Measurements from ENCODE around the gene SELP.

The SELP gene

DNA sequence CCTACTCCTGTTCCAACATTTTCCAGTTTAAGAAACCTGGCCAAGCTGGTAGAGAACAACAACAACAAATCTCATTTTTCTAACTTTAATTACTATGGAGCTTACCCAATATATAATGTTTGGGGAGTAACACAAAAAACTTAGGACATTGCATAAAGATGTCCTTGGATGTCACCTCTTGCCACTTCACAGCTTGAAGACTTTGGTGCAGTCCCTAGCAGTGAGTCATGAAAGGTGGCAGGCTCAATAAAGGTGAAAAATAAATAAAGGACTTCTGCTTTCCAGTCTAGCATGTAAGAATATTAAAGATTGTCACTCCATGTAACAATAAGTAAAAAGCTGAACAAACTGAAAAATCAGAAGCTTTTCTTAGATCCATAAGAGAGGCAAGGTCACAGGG, 17.6 kb upstream of the SELP start:
- no peak for FAIRE-seq
- no peak for DNase-seq (ENCODE audit: insufficient read length, low spot score)

DNA sequence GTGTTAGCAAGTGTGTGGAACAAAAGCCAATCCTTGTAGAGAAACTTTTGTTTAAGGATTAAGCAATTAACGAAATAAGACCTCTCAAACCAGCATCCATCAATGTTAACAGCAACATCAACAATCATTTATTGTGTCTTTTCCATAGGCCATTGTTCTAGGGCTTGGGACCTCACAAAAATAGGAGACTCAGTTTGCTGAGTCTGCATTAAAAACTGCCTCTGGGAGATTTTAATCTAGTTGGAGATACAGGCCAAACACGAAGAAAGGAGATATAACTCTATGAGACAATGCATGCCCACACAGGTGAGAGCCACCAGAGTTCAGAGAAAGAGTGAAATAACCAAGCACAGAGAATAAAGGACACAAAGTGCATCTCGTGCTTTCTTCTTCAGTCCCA, 14.4 kb upstream of the SELP start:
- no peak for DNase-seq (ENCODE audit: insufficient read length, low spot score)
- no peak for FAIRE-seq
- no peak for TF ChIP-seq POLR2A (IDR thresholded peaks at IDR 0.05; ENCODE audit: low read depth, low read length)

More for the DNA sequence above, 17.6 kb upstream of the SELP start:
- no peak for TF ChIP-seq POLR2A (IDR thresholded peaks at IDR 0.05; ENCODE audit: low read depth, low read length)

DNA sequence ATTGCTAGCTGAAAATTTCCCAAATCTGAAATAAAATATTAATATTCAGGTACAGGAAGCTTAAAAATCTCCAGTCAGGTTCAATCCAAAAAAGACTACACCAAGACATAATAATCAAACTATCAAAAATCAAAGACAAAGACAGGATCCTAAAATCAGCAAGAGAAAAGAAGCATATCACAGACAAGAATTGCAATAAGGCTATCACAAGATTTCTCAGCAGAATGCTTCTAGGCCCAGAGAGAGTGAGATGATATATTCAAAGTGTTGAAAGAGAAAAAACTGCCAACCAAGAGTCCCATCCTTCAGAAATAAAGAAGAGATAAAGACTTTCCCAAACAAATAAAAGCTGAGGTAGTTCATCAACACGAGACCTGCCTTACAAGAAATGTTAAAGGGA, 5.0 kb upstream of the SELP start:
- DNase-seq (ENCODE audit: insufficient read length, low spot score) (no peak), FAIRE-seq (no peak)
- TF ChIP-seq POLR2A (IDR thresholded peaks at IDR 0.05; ENCODE audit: low read depth, low read length) = no peak

DNA sequence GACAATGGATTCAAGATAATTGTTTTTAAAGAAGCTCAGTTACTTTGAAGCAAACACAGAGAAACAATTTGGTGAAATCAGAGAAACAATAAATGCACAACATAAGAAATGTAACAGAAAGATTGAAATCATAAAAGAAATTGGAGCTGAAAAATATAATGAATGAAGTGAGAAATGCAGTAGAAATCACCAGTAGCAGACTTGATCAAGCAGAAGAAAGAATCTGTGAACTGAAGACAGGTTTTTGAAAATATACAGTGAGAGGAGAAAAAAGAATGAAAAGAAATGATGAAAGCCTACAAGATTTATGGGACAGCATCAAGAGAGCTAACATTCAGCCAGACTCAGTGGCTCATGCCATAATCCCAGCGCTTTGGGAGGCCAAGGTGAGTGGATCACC, 4.2 kb upstream of the SELP start:
- no peak for FAIRE-seq
- no peak for TF ChIP-seq POLR2A (IDR thresholded peaks at IDR 0.05; ENCODE audit: low read depth, low read length)

DNA sequence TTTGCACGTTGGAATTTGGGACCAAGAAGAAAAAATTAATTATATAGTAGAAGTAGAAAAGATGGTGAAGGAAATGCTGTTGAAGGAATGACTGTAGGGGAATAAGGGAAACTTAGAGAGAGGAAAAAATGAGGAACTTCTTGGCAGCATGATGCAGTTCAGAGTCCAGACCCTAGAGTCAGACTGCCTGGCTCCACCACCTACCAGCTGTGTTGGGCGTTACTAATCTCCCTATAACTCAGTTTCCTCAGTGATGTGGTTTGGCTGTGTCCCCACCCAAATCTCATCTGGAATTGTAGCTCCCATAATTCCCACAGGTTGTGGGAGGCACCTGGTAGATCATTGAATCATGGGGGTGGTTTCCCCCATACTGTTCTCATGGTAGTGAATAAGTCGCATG, 1.3 kb upstream of the SELP start:
- TF ChIP-seq POLR2A (IDR thresholded peaks at IDR 0.05; ENCODE audit: low read depth, low read length) = no peak
- DNase-seq (ENCODE audit: insufficient read length, low spot score) (no peak), FAIRE-seq (no peak)

More for the DNA sequence above, 4.2 kb upstream of the SELP start:
- no peak for DNase-seq (ENCODE audit: insufficient read length, low spot score)

DNA sequence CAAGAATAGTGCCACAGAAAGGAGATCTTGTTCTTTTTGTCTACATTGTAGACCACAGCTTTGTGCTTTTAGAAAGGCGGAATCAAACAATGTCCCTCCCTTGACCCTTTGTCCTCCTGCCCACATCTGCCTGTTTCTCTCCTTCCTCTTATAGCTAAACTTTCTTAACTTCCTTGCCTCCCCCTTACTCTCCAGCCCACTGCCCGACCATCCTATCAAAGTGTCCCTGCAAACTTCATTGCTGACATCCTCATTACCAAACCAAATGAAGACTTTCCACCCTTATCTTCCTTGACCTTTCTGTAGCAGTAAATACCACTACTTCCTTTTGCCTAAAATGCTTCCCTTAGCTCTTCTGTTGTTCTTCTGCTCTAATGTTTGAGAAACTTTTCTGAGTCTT, 5.0 kb downstream of the SELP start:
- DNase-seq (ENCODE audit: insufficient read length, low spot score) (no peak), FAIRE-seq (no peak)
- TF ChIP-seq POLR2A (IDR thresholded peaks at IDR 0.05; ENCODE audit: low read depth, low read length) = no peak

DNA sequence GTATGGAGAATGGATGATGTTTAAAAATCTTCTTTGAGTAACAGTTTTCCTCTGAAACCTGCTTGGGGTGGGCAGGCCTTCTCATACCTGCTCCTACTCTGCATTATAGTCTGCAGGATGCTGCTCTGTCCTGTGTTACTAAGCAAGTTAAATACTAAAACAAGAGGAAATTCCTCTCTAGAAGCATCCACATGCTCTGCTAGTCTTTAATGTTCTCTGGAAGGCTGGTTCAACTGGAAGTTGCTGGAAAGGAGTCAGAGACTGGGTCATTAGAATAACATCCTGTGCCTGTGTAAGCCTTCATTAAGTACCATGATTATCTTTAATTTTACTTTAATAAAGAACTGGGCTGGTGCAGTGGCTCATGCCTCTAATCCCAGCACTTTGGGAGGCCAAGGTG, 5.8 kb downstream of the SELP start:
- no peak for DNase-seq (ENCODE audit: insufficient read length, low spot score)
- FAIRE-seq = no peak
- no peak for TF ChIP-seq POLR2A (IDR thresholded peaks at IDR 0.05; ENCODE audit: low read depth, low read length)

DNA sequence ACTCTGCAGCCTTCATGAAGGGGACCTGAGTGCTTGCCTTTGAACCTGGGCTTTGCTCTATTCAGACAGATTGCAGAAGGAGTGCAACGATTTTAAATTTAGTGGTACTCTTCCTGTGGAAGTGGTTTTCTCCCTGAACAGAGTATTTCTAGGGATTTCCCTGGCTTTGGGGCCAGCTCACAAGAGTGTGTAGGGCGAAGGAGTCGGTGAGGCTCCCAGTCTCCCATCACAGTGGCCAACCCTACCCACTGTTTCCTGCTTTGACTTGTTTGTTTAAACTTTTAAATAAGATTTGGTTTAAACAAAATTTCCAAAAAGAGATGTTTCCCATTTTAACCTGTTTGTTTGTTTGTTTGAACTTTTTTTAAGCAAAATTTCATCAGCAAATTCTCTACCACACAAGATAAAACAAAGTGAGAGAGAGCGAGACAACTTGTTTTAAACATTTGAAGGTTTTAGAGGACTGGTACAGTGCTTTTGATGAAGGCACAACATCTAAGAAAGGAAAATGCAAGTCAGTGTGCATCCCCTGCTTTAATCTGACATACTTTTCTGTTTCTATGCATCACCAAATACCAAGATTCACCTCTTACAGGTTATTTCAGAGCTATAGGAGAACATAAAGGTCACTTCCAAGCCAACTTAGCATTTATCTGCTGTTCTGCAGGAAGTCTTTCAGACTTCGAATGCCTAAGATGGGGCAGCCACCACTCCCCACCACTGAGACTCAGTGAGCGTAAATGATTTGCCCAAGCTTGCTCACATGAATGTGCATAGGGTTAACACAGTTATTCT, 6.6 kb downstream of the SELP start:
- DNase-seq (ENCODE audit: insufficient read length, low spot score) (no peak), FAIRE-seq (no peak)
- no peak for TF ChIP-seq POLR2A (IDR thresholded peaks at IDR 0.05; ENCODE audit: low read depth, low read length)

DNA sequence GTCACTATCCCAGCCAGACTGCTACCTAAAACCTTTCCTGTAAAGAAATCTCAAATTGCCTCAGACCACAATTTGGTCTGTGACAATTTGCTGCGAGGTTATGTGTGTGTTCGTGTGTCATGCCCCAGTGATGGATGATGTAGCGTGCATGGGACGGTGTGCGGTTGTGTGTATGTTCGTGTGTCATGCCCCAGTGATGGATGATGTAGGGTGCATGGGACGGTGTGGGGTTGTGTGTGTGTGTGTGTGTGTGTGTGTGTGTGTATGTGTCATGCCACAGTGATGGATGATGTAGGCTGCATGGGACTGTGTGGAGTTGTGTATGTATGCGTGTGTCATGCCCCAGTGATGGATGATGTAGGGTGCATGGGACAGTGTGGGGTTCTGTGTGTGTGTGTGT, 9.4 kb downstream of the SELP start:
- no peak for TF ChIP-seq POLR2A (IDR thresholded peaks at IDR 0.05; ENCODE audit: low read depth, low read length)
- DNase-seq (ENCODE audit: insufficient read length, low spot score) (no peak), FAIRE-seq (no peak)

DNA sequence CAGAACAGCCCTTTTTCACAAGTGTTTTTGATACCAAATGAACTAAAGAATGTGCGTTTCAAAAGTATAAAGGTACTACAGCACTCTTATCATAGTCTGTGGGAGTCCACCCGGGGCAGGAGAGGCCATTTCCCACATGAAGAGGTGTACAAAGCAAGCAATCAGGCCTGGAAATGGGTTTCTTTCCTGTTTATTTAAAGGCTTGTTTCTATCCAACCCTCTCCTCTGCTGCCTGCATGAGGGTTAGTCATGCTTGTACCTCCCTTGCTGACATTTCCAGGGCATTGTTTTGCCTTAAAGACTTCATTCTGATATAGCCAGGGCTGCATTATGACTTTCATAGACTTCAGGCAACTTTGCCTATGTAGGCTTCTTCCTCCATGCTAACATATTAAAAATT, 11.6 kb downstream of the SELP start:
- TF ChIP-seq POLR2A (IDR thresholded peaks at IDR 0.05; ENCODE audit: low read depth, low read length) = no peak
- DNase-seq (ENCODE audit: insufficient read length, low spot score) = no peak
- no peak for FAIRE-seq

DNA sequence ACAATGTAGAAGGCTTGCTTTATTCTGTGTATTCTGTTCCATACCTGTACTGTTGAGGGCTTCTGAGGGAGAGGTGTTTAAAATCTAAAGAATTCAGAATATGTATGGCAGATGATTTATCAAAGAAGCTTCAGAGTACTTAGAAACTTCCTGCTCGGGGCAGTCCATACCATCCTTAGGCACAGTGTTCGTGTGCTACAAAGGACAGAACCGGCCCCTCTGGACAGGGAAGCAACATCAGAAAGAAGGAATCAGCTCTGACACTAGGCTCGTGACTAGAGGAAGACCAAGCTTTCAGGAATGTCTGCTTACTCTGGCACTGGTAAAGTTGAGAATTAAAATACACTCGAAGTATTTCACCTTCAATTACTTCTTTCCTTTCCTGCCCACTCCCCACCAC, 14.1 kb downstream of the SELP start:
- no peak for FAIRE-seq
- no peak for DNase-seq (ENCODE audit: insufficient read length, low spot score)
- TF ChIP-seq POLR2A (IDR thresholded peaks at IDR 0.05; ENCODE audit: low read depth, low read length) = no peak

DNA sequence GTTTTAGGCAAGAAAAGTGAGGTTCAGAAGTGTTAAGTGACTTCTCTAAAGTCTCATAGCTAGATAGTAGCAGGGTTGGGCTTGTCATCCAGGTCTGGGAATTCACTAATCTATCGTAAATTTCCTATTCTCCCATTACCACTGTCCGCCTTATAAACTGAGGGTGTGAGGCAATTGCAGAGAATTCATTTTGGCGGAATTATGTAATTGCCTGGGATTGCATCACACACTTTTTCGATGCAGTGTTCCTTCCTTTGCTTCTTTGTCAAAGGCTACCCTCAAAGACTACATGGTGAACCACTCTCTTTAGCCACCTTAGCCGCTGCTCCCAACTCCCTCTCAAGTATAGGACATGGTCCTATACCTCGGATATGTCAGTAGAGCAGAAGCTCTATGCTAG, 19.1 kb downstream of the SELP start:
- DNase-seq (ENCODE audit: insufficient read length, low spot score) (no peak), FAIRE-seq (no peak)
- TF ChIP-seq POLR2A (IDR thresholded peaks at IDR 0.05; ENCODE audit: low read depth, low read length) = no peak

DNA sequence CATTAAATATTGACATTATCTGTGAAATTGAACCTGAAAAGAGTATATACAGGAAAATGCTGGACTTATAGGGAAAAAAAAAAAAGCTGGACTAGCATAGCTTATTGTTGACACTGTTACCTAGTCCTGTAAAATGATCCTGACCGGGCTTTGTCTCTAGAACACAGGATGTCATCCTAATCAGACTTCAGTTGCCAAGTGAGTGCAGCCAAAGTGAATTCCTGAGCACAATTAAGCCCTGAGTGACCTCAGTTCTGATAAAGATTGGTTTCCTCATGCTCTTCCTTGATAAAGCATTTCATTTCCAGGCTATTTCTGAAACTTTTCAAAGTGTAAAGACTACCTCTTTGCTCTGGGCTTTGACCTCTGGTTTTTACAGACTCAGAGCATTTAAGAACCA, 19.8 kb downstream of the SELP start:
- TF ChIP-seq POLR2A (IDR thresholded peaks at IDR 0.05; ENCODE audit: low read depth, low read length) = no peak
- no peak for FAIRE-seq
- no peak for DNase-seq (ENCODE audit: insufficient read length, low spot score)

DNA sequence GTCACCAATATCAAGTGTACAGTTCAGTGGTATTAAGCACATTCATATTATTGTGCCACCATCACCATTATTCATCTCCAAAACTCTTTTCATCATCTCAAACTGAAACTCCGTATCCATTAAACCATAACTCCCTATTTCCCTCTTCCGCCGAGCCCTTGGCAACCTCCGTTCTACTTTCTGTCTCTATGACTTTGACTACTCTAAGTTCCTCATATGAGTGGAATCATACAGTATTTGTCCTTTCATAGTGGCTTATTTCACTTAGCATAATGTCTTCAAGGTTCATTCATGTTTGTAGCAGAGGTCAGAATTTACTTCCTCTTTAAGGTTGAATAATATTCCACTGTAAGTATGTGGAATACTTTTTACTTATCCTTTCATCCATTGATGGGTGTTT, 21.7 kb downstream of the SELP start:
- no peak for FAIRE-seq

DNA sequence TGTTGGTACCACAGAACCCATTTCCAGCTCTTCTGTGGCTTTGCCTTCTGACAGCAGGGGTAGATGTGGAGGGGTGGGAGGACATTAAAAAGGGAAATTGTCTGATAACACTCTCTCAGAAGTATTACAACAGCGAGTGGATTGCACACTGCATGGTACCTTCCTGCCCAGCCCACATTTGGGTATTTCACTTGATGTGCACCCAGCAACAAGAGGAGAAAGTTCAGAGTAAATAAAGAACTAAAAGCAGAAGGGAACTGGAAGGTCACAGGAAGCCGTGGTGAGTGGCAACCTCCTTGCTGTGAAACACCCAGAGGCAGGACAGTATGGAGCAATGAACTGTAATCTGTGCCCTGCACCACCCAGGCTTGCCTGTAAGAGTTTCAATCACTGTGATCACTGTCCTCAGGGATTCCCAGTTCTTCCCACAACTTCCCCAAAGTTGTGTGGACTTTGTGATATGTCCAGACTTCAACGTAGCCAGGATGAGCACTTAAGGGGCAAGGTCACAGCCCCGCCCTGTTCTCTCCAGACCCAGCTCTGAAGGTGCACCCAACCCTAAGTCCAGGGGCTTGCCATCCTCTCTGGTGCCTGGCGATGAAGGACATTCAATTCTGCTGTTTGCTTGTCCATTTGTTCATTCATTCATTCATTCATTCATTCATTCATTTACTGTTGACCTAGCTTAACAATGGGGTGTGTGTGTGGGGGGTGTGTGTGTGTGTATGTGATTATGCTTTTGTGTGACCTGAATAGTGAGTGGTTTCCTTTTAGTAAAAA, 25.0 kb downstream of the SELP start:
- no peak for FAIRE-seq
- DNase-seq (ENCODE audit: insufficient read length, low spot score) = no peak
- no peak for TF ChIP-seq POLR2A (IDR thresholded peaks at IDR 0.05; ENCODE audit: low read depth, low read length)

More for the DNA sequence above, 21.7 kb downstream of the SELP start:
- TF ChIP-seq POLR2A (IDR thresholded peaks at IDR 0.05; ENCODE audit: low read depth, low read length) = no peak
- no peak for DNase-seq (ENCODE audit: insufficient read length, low spot score)

Measured in H54 (cell line).